H1 (cell line): Measurements from ENCODE around the gene NCF2.
"Not testable (repeated sequence)": the region's sequence is repeated elsewhere in the genome, so short reads cannot be mapped to it uniquely, and the experiment has no call there.

Experiments
- CBX5 ChIP-seq: fragments of 300-800, 300-1000 bp; sonication (generic); IDR thresholded peaks from 2 replicates; pipeline ENCODE4 v1.7.1; 2016; ENCODE audit warnings: antibody characterized with exemption, low read length, low read depth
- CTCF ChIP-seq, 3 experiments: IDR thresholded peaks; 1 replicate in 2 of 3; 2 replicates in 1 of 3; pipeline versions ENCODE4 v1.5.1 to v1.6.1; 2011; ENCODE audit warnings: low read length in 3 of 3, mild to moderate bottlenecking in 3 of 3, inconsistent platforms in 2 of 3, low read depth in 1 of 3, moderate library complexity in 1 of 3; ENCODE audit not compliant: insufficient read depth in 1 of 3; ENCODE audit errors: control extremely low read depth in 1 of 3
- POLR2A ChIP-seq, 2 experiments: IDR thresholded peaks; 1 replicate in 1 of 2; 2 replicates in 1 of 2; pipeline ENCODE4 v1.6.1; 2011; ENCODE audit warnings: low read depth in 2 of 2, low read length in 2 of 2, mild to moderate bottlenecking in 2 of 2; ENCODE audit errors: control extremely low read depth in 1 of 2
- POLR2AphosphoS5 ChIP-seq: IDR thresholded peaks from 2 replicates; pipeline ENCODE4 v1.6.1; 2011; ENCODE audit warnings: low read depth, low read length
- RAD21 ChIP-seq, 2 experiments: IDR thresholded peaks in 1 of 2; conservative IDR thresholded peaks in 1 of 2; 2 replicates each; pipeline ENCODE4 v1.6.1; 2011; ENCODE audit warnings: low read depth in 2 of 2, low read length in 2 of 2, improper control_type of control experiment in 1 of 2, inconsistent platforms in 1 of 2, mild to moderate bottlenecking in 1 of 2, moderate library complexity in 1 of 2
- RXRA ChIP-seq: IDR thresholded peaks from 2 replicates; pipeline ENCODE4 v1.6.1; 2011; ENCODE audit warnings: low read depth, mild to moderate bottlenecking, low read length, moderate library complexity; ENCODE audit not compliant: insufficient read depth
- SIX5 ChIP-seq: IDR thresholded peaks from 2 replicates; pipeline ENCODE4 v1.6.1; 2011; ENCODE audit warnings: mild to moderate bottlenecking, low read depth, low read length
- SRF ChIP-seq: IDR thresholded peaks from 2 replicates; pipeline ENCODE4 v1.6.1; 2011; ENCODE audit warnings: mild to moderate bottlenecking, low read depth, low read length, moderate library complexity
- TAF1 ChIP-seq: IDR thresholded peaks from 2 replicates; pipeline ENCODE4 v1.6.1; 2011; ENCODE audit warnings: mild to moderate bottlenecking, low read depth, low read length
- TCF12 ChIP-seq: IDR thresholded peaks from 2 replicates; pipeline ENCODE4 v1.6.1; 2011; ENCODE audit warnings: low read depth, mild to moderate bottlenecking, low read length
- TF ChIP-seq, protein P1 (sequence below): IDR thresholded peaks from 2 replicates; pipeline ENCODE4 v1.6.1; 2012; ENCODE audit warnings: low read length, inconsistent platforms

- not testable (repeated sequence) for TF ChIP-seq CTCF (IDR thresholded peaks at IDR 0.05; ENCODE audit: control extremely low read depth in 1 of 3, insufficient read depth in 1 of 3, low read depth in 1 of 3, low read length in 3 of 3); POLR2A (IDR thresholded peaks at IDR 0.05; ENCODE audit: control extremely low read depth in 1 of 2, low read depth in 2 of 2, low read length in 2 of 2); RAD21 (IDR thresholded peaks at IDR 0.05 in 1 of 2, conservative IDR thresholded peaks at IDR 0.05 in 1 of 2; ENCODE audit: low read depth in 2 of 2, low read length in 2 of 2); TAF1; CBX5; SRF; RXRA; SIX5; TCF12; POLR2AphosphoS5
- TF ChIP-seq, protein P1, sequence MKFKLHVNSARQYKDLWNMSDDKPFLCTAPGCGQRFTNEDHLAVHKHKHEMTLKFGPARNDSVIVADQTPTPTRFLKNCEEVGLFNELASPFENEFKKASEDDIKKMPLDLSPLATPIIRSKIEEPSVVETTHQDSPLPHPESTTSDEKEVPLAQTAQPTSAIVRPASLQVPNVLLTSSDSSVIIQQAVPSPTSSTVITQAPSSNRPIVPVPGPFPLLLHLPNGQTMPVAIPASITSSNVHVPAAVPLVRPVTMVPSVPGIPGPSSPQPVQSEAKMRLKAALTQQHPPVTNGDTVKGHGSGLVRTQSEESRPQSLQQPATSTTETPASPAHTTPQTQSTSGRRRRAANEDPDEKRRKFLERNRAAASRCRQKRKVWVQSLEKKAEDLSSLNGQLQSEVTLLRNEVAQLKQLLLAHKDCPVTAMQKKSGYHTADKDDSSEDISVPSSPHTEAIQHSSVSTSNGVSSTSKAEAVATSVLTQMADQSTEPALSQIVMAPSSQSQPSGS = not testable (repeated sequence)
Observed at GRCh38 chr1:183612975-183613374, 22.7 kb upstream of the NCF2 start.
